ENCODE results near the gene LSM3.

The LSM3 gene

DNA sequence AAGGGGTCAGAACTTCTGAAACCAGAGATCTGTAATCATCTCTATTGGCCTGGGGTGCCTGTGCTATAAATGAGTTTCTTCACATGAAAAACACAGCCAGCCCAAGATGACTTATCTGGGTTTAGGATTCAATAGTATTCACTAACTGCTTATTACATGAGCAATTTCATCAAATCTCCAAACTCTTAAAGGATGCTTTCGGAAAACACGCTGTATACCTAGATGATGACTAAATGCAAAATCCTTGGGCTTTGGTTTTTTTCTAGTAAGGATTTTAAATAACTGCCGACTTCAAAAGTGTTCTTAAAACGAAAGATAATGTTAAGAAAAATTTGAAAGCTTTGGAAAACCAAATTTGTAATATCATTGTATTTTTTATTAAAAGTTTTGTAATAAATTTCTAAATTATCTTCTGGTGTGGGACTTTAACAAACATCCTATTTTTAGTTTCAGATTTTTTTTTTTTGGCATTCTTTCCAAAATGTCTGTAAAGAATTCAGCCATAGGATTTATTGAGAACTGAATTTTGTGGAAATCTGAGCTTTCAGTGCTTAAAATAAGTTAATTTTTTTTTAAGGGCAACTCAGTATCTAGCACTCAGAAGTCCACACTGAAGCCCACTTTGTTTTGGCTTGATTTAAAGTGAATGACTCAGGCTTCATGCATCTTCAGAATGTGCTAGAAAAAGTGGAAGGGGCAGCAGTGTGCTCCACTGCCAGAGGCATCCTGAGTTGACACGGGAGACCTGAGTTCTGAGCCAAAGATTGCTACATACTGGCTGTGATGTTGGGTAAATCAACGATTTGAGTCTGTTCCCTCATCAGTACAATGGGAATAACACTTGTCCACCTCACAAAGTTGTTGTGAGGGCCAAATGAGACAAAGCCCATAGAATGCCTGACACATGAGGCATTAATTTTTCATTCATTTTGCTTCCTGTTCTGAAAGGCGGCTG lies 35.1 kb upstream of the LSM3 start:
- DNase-seq, result peak; percentile 97

DNA sequence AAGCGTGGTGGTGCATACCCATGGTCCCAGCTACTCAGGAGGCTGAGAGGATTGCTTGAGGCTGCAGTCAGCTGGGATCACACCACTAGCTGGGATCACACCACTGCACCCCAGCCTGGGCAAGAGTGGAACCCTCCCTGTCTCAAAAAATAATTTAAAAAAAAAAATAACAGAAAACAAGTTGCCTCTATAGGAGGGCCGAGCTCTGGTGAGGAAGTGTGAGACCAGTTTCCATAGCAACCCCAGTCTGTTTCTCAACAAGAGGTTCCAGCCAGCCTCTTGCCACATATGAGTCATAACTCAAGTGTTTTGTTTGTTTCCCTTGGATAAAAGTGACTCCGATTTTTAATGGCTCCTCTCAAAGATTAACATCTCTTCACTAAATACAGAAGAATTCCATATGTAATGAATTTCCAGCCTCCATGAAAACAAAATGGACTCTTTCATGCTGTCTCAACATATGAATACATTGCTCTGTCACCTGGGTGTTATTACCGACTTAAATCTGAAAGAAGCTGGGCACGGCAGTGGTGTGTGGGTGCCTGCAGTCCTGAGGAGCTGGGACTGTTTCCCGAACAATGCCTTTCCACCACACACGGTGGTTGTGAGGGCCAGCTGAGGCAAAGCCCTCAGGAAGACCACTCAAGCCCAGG lies 34.1 kb upstream of the LSM3 start:
- DNase-seq, result peak; percentile 97

DNA sequence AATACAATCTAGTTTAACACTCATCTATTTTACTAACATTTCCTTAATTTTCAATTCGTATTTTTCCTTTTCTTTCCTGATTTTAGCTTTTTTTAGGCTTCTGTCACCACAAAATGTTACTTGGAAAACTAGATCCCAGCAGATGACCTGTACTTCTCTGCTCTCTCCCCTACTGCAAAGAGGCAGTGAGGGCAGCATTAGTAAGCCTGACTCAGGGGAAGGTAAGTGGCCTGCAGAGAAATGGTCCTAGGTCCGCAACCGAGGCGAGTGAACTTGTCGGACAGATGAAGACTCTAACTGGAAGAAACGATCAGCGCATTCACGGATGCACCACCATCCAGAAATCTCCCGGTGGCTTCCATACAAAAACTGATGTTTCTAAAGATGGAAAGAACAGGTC lies 33.4 kb upstream of the LSM3 start:
- DNase-seq, result peak; percentile 25

DNA sequence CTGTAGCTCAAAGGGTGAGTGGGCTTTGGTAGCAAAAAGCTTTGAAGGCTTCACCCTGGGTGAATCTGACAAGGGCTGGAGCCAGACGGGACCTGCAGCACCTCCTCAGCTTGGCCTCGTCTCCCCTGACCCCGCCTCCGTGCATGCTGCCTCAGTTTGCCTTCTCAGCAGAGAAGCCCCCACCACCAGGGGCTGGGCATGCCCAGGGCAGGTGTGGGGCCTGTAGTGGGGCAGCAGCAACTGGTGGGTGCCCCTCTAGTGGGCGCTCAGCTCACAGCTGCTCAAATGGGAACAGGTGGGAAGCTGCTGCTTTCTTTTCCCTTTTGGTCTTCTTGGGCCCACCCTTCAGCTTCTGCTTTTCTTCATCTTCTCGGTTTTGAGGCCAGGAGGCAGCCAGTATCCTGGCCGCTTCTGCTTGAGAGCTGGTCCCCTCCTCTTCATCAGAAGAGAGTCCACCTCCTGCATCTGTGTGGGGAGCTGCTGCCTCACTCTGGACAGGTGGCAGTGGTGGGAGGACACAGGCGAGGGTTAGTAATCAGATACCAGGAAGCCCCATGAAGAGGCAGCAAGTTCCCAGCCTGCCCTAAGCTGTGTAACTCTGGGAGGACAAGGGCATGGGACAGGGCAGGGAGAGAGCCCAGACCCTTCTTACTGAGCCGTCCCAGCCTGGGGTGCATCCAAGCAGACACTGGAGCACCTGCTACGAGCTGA lies 32.8 kb upstream of the LSM3 start:
- no peak for DNase-seq

DNA sequence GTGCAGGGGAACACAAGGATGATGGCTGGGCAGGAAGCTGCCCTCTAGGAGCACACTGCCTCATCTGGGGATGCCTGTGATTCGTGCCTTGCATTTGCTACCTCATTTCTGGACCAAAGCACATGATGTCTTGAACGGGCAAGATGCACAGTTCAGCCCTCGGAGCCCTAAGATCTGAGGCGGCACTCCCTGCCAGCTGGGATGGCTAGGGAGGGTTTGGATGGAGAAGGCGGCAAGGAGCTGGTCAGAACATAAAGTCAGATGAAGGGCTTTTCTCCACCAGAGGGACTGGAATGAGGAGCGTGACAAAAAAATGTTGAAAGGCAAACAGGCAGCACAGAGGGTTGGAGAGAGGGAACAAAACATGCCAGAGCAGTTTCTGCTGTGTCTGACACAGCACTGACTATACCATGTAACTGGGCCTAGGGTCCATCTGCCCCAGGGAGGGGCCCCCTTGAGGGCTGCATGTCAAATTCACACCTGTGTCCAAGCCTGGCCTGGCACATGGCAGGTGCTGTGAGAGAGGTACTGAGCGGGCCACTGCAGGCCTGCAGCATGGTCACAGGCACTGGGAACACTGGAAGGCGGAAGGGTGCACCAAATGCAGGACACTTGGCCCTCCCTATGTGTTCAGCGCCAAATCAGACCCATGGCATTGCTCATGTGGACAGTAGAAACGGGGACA lies 32.1 kb upstream of the LSM3 start:
- DNase-seq, result no peak

DNA sequence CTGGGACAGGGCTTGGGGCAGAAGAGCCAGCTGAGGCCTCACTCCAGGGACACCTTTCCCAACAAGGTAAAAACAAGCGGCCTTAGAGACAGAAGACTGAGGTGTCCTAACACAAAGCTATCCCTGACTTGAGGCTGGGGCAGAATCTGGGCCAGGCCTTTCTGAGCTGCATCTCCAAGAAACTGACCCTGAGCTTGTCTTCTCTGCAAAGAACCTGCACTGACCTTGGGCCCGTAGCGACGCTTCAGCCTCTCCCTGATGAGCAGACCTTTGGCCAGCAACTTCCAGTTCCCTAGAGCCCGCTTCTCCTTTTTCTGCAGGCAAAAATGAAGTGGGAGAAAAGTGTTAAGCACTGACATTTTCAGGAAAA lies 31.6 kb upstream of the LSM3 start:
- no peak for DNase-seq

DNA sequence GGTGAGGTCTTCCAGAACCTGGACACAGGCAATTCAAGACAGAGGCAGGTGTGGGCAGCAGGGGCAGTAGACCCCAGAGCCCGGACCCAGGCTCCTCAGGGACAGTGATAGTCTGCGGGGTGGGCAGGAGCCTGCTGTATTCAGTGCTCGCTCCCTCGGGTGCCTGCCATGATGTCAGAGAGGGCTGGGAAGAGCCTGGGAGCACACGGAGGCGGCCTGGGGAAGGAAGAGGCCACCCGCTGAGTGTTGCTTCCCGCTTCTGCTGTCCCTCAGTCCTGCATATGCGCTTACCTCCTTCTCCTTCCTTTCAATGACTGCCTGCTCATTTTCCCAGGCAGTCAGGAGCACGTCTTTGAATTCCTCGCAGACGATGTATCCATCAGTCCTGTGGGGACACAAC lies 31.0 kb upstream of the LSM3 start:
- no peak for DNase-seq

DNA sequence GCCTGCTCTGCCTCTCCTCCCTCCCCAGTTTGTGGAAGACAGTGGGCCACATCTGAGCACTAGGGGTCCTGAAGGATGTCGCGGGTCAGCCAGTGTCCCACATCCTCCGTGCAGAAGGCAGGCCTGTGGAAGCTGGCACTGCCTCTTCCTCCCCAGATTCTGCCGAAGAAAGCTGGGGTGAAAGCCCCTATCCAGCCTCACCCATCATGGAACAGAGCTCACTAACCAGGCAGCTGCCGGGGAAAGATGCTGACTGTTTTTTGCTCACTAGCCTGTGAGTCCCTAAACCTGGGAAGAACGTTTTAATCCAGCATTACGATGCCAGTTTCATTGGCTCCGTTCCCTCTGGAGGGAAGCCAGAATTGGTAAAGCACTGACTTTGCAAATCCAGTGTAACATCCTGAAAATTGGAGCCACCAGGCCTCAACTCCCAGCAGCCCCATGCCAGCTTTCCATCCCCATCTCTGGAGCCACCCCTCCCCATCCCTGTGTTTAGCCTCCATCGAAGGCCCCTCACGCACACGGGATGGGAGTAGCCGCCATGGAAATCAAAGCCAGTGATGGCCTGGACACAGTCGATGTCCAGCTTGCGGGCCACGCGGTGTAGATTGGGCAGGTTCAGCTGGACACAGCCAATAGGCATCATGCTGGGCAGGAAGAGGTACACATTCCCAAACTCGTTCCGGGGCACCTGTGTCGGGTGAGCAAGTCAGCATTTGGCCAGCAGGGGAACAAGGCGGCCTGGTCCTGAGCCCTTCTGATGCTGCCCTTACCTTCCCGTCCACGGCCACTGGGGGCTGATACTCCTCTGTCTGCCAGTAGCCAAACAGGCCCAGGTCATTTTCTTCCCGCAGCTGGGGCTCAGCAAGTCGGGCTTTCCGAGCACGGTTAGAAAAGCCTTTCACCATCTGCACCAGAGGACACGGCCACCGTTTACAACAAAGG lies 30.3 kb upstream of the LSM3 start:
- no peak for DNase-seq

DNA sequence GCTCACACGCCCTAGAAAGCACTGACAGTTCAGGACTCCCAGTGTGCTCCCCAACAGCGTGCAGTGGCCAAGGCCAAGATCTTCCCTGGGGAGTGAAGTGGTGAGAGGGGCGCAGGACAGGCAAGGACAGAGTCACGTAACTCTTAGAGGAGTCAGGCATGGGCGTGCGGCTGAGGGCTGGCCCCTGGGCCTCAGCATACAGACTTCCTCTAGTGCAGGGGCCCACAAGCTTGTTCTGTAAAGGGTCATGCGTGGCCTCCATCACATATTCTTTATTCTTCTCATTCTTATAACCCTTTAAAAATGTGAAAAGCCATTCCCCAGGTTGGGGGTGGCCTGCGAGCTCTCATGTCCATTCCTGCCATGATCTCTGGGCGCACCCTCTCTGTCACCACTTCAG lies 28.5 kb upstream of the LSM3 start:
- no peak for DNase-seq

DNA sequence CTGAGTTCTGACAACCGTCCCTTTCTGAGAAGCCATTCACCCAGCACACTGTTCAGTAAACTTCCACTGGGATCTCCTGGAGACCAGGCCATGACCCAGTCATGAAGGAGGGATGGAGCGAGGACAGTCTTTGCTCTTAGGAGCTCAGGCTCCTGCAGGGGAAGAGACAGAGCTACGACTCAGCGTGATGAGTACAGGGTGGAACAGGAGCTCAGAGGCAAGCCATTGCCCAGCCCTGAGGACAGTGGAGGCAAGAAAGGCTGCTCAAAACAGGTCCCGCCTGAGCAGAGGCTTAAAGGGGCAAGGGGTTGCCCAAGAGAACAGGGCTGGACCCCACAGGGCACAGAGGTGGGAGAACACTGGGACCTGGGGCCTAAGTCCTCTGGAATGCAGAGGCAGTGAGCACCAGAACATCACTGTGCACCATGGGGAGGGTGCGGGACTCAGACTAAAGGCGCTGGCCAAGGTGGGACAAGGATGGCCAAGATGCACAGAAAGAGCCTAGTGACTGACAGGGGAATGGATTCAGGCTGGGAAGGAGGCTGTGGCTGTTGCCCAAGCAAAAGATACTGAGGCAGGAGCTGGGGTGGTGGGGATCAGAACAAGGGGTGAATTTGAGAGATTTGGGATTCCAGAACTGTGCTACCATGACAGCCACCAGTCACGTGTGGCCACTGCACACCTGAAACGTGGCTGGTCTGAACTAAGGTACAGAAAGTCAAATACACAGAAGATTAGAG lies 28.0 kb upstream of the LSM3 start:
- peak; percentile 18 for DNase-seq

DNA sequence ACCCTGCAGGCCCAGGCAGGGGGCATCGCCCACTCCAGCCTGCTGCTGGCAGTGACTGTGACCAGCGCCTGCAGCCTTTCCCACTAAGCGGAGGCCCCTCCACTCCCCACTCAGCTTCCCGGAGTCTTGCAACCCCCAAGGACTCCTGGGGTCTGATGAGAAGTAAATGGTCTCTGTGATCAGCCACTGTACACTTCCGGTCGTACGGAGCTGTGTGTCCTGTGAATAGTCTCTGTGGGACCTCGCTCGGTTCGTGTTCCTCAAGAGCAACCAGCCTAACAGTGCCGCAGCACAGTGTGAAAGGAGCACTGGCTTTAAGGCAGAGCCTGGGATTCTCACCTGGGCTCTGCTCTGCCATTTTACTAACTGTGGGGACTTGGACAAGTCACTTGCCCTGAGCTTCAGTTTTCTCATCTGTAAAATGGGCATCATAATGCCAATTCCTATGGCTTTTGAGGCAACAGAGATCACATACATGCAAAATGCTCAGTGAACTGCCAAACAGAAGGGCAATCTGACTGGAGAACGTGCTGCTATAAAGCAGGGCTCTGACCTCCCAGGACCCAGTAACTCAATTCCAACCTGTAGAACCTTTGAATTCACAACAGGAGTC lies 27.0 kb upstream of the LSM3 start:
- no peak for DNase-seq

DNA sequence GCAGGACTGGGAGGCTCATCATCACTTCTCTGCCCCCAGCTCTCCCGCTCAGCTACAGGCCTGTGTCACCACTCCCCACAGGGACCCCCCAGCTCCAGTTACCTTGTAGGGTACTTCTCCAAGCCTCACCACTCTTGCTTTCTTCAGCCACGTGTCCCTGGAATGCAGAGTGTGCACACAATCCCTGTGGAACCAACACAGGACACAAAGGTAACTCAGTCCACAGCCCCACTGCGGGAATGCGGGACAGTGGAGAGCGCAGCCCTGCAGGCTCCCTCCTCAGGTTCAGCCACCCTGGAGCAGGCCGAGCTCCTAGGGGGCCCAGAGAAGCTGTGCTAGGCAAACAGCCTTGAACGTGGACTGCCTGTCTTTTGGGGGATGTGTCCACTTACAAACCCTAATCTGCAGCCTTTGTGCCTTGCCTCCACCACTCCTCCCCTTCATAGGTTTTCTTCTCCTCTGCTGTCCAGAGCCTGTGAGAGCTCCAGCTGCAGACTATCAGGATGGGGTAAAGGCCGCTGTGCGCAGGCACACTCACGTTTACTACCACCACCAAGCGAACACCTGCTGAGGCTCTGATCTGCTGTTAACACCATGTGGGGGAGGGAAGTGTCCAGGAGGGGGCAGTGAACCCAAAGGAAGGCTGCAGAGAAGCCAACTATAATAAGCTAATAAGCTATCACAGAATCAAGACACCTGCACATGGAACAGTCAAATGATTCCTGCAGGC lies 26.2 kb upstream of the LSM3 start:
- no peak for DNase-seq

DNA sequence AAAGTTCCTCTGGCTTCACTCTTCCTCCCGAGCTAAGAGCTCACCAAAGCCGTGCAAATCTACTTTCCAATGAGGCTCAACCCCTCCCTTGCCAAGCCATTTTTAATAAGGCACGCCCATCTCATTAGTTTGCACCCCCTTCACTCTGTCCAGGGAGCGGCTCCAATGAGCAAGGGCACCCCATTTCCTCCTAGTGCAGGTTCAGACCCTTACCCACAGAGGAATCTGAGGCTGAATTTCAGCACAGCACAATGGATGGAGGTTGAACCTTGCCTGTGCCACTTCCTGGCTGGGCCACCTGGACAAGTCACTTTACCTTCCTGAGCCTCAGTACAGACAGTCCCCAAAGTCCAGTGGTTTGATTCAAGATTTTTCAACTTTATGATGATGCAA lies 25.7 kb upstream of the LSM3 start:
- no peak for DNase-seq

DNA sequence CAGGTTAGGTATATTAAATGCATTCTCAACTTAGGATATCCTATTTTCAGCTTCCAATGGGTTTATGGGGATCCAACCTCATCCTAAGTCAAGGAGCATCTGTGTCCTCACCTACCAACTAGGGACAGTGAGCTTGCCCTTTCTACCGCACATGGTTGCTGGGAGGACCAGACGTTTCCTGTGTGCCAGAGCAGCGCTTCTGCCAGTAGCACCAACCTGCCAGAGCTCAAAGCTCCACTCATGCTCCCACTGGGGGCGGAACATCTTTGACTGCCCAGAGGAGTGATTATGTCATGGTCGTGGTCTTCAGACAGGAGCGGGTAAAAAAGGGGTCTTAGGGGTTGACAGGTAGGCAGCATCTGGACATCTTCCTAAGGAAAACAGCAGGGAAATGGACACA lies 25.0 kb upstream of the LSM3 start:
- no peak for DNase-seq

DNA sequence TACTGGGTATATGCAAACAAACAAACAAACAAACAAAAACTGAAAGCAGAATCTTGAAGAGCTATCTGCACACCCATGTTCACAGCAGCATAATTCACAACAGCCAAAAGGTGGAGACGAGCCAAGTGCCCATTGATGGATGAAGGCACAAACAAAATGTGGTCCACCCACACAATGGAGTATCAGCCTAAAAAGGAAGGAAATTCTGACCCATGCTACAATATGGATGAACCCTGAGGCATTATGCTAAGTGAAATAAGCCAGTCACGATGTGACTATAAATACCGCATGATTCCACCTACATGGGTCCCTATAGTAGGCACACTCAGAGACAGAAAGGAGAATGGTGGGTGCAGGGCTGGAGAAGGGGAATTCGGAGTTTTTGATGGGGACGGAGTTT lies 24.3 kb upstream of the LSM3 start:
- DNase-seq, result no peak

DNA sequence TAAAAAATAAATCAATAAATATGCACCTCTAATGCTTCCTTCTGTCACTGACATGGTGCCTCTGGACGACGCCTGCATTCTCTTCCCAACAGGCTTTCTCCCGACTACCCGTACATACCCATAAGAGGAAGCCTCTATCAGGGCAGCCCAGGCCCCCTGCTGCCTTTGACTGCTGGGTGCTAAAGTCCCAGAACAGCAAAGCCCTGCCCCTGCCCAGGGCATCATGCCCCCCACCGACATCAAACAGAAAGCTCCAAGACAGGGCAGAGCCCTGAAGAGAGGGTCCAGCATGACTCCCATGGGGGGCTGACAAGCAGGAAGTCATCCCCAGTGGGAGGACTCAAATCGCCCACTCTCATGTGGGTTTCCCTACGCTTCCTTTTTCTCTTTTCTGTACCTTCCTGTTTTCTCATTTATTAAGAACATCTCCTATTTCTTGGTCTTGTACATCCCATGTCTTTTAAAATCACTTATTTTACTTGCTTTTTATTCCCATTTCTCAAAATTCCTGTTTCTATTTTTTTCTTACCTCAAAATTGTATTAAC lies 23.6 kb upstream of the LSM3 start:
- no peak for DNase-seq

DNA sequence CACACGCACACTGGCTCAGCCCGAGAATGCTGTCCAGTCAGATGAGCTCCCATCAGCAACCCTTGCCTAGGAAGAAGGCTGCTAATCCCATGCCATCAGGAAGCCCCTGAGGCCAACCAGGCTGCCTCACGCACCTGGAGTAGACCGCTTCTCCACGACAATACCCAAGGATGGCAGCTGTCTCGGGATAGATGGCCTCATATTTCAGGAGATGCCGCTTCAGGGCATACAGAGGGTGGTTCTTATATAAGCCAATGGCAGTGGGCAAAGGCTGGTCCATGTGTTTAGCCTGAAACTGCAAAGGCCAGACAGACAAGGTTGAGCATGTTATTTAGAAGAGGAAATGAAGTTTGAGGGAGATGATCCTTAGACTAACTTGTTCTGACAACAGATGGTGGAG lies 22.4 kb upstream of the LSM3 start:
- no peak for DNase-seq

DNA sequence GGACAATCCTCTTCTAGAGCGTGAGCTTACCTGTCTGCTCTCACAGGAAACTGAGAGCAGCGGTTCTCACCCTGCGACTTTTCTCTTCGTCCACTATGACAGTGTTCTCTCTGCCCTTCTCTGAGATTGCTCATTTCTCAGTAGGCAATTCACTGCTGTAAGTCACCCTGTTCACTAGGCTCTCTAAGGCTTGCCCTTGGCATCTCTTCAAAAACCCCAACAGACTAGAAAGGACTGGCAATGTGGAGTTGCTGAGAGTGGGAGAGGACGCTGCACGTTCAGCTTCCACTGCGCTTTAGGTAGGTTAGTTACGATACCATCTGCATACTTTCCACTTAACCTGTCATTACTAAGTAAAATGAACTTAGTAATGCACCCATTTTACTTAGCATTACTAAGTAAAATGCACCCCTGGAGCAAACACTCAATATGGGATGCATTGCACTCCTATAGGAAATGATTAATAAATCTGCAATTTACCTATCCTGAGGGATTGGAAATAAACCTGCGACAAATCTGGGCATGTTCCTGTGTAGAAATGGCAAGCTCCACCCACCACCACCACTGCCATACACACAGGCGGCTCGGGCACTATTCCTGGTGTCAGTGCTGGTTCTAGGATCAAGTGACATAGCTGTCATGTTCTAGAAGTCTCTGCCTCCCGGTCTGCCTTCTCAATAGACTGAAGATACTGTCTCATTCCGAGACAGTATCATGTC lies 21.6 kb upstream of the LSM3 start:
- DNase-seq, result no peak

DNA sequence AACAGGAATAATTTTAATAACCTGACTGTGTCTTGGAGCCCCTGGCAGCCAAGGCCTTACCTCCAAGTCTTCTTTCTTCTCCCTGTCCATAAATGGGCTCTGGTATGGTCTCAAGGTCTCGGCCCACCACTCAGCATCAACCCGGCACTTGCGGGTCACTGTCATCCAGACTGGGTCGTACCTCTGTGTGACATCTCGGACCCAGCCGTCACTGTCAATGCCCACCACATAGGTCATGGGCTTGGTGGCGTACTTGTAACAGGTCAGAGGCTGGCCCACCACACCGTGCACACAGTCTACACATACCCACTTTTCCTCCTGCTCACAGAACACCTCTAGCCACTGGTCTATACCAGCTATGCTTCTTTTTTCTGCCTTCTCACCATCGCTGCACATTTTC lies 20.7 kb upstream of the LSM3 start:
- no peak for DNase-seq

Data from EL (cell line).